Nephron (organoid): ENCODE data around the gene MALRD1.

Experiments used
- H3K27ac Mint-ChIP-seq, 3 experiments: 2 replicates each; pipeline ENCODE4 v1.8.0; 2020; ENCODE audit warnings: mixed read lengths in 3 of 3, mild to moderate bottlenecking in 2 of 3, moderate library complexity in 1 of 3
- H3K27me3 Mint-ChIP-seq: 2 replicates; pipeline ENCODE4 v1.8.0; 2021; ENCODE audit warnings: low read depth, mild to moderate bottlenecking, moderate library complexity, mixed read lengths
- H3K36me3 Mint-ChIP-seq: 2 replicates; pipeline ENCODE4 v1.8.0; 2020; ENCODE audit warnings: low read depth, mixed read lengths
- H3K4me1 Mint-ChIP-seq: 2 replicates; pipeline ENCODE4 v1.8.0; 2020; ENCODE audit warnings: mixed read lengths
- H3K4me3 Mint-ChIP-seq, 3 experiments: 2 replicates each; pipeline ENCODE4 v1.8.0; 2020; ENCODE audit warnings: mild to moderate bottlenecking in 3 of 3, mixed read lengths in 3 of 3, moderate library complexity in 2 of 3
- H3K9me3 Mint-ChIP-seq: 2 replicates; pipeline ENCODE4 v1.8.0; 2020; ENCODE audit warnings: mixed read lengths
- TF ChIP-seq, protein P1 (sequence below), 3 experiments: fragments of 200-600 bp; sonication (generic); IDR thresholded peaks; one replicate each; pipeline ENCODE4 v1.5.0; 2021; ENCODE audit warnings: antibody characterized with exemption in 3 of 3; ENCODE audit not compliant: unreplicated experiment in 3 of 3

Gene MALRD1

DNA sequence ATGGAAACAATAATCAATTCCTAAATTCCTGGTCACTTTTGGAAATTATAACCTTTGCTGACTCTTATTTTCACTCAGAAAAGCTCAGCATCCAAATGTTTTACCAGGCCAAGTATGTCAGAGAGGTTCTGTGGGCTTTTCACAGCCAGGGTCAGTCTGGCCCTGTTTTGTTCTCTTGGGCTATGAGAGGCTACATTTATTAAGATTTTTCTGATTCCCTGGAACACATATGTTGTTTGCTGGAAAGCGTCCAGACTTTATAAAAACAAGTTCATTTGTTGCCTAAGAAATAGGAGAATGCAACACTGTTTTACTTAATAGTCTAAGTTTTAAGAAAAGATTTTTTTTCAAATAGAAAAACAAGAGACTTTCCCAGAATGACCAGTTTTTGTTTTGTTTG lies 529.2 kb downstream of the MALRD1 start:
- Mint-ChIP-seq H3K4me3 (no peak overlapping the region), H3K27ac (no peak overlapping the region), H3K27me3 (no peaks in the 10 kb centered on the region), H3K36me3 (no peaks in the 10 kb centered on the region), H3K4me1 (peaks cover 20% of the 10 kb centered on the region), H3K9me3 (no peaks in the 10 kb centered on the region)
- TF ChIP-seq, protein P1, sequence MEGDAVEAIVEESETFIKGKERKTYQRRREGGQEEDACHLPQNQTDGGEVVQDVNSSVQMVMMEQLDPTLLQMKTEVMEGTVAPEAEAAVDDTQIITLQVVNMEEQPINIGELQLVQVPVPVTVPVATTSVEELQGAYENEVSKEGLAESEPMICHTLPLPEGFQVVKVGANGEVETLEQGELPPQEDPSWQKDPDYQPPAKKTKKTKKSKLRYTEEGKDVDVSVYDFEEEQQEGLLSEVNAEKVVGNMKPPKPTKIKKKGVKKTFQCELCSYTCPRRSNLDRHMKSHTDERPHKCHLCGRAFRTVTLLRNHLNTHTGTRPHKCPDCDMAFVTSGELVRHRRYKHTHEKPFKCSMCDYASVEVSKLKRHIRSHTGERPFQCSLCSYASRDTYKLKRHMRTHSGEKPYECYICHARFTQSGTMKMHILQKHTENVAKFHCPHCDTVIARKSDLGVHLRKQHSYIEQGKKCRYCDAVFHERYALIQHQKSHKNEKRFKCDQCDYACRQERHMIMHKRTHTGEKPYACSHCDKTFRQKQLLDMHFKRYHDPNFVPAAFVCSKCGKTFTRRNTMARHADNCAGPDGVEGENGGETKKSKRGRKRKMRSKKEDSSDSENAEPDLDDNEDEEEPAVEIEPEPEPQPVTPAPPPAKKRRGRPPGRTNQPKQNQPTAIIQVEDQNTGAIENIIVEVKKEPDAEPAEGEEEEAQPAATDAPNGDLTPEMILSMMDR (IDR thresholded peaks at IDR 0.05; ENCODE audit: unreplicated experiment in 3 of 3) = no peak

- Mint-ChIP-seq H3K4me1 (peaks cover 20% of the 10 kb centered on the region), H3K36me3 (no peaks in the 10 kb centered on the region), H3K9me3 (no peaks in the 10 kb centered on the region), H3K27ac (peak overlapping the region in 1 of 3 experiments; percentile 3), H3K4me3 (no peak overlapping the region), H3K27me3 (no peaks in the 10 kb centered on the region)
- TF ChIP-seq, protein P1 (IDR thresholded peaks at IDR 0.05; ENCODE audit: unreplicated experiment in 3 of 3) = no peak
Observed at GRCh38 chr10:19578571-19578970, 530.0 kb downstream of the MALRD1 start.

GRCh38 chr10:19579761-19580545 lies 531.4 kb downstream of the MALRD1 start:
- H3K36me3 Mint-ChIP-seq = no peaks in the 10 kb centered on the region
- TF ChIP-seq, protein P1 (IDR thresholded peaks at IDR 0.05; ENCODE audit: unreplicated experiment in 3 of 3) = no peak
- H3K9me3 Mint-ChIP-seq = peaks cover under 1% of the 10 kb centered on the region
- no peak overlapping the region for H3K4me3 Mint-ChIP-seq
- H3K4me1 Mint-ChIP-seq = peaks cover 20% of the 10 kb centered on the region
- H3K27ac Mint-ChIP-seq = peak overlapping the region in 2 of 3 experiments; percentile 4 to 51
- H3K27me3 Mint-ChIP-seq = no peaks in the 10 kb centered on the region

DNA sequence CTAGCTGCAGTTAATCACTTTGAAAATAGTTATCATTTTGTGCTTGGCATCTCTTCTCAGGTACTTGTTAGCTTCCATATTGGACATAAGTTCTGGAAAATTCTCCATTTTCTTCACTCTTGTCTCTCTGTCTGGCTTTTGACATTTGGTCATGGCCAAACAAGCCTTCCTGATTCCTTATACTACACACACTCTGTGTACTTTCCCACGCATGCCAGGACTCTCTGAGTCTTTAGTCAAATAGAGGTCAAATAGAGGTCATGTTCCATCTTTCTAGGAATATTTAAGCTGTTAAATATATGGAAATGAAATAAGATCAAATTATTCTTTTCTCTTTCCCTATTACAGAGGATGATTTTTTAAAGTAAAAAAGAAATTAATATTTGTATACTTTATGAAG lies 532.1 kb downstream of the MALRD1 start:
- peak overlapping the region in 2 of 3 experiments; percentile 3 to 6 for H3K27ac Mint-ChIP-seq
- peaks cover 20% of the 10 kb centered on the region for H3K4me1 Mint-ChIP-seq
- H3K9me3 Mint-ChIP-seq = peaks cover 4% of the 10 kb centered on the region
- no peak overlapping the region for H3K4me3 Mint-ChIP-seq
- H3K36me3 Mint-ChIP-seq = no peaks in the 10 kb centered on the region
- H3K27me3 Mint-ChIP-seq = no peaks in the 10 kb centered on the region
- TF ChIP-seq, protein P1 (IDR thresholded peaks at IDR 0.05; ENCODE audit: unreplicated experiment in 3 of 3) = no peak

DNA sequence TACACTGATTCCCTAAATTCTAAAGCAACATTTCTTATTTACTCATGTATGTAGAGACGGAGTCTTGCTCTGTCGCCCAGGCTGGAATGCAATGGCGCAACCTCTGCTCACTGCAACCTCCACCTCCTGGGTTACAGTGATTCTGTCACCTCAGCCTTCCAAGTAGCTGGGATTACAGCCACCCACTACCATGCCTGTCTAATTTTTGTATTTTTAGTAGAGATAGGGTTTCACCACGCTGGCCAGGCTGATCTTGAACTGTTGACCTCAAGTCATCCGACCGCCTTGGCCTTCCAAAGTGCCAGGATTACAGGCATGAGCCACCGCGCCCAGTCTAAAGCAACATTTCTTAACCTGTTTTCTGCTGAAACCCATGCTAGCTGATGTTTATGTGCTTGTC lies 540.0 kb downstream of the MALRD1 start:
- Mint-ChIP-seq H3K4me3 (no peak overlapping the region), H3K27me3 (no peaks in the 10 kb centered on the region), H3K36me3 (peaks cover 3% of the 10 kb centered on the region), H3K4me1 (no peaks in the 10 kb centered on the region), H3K9me3 (peaks cover 12% of the 10 kb centered on the region), H3K27ac (no peak overlapping the region)
- TF ChIP-seq, protein P1 (IDR thresholded peaks at IDR 0.05; ENCODE audit: unreplicated experiment in 3 of 3) = no peak

GRCh38 chr10:19592276-19592675 lies 543.7 kb downstream of the MALRD1 start:
- TF ChIP-seq, protein P1 (IDR thresholded peaks at IDR 0.05; ENCODE audit: unreplicated experiment in 3 of 3) = no peak
- Mint-ChIP-seq H3K36me3 (peaks cover under 1% of the 10 kb centered on the region), H3K27ac (no peak overlapping the region), H3K4me1 (no peaks in the 10 kb centered on the region), H3K27me3 (no peaks in the 10 kb centered on the region), H3K9me3 (peaks cover 4% of the 10 kb centered on the region), H3K4me3 (no peak overlapping the region)
